Dedifferentiated amniotic fluid mesenchymal stem cell (primary cell): ENCODE results near the gene DSCAML1.

Experiments
- DNase-seq: peaks from one replicate; pipeline ENCODE4 v3.0.0-alpha.2; 2016; ENCODE audit errors: extremely low spot score

DSCAML1 gene

DNA sequence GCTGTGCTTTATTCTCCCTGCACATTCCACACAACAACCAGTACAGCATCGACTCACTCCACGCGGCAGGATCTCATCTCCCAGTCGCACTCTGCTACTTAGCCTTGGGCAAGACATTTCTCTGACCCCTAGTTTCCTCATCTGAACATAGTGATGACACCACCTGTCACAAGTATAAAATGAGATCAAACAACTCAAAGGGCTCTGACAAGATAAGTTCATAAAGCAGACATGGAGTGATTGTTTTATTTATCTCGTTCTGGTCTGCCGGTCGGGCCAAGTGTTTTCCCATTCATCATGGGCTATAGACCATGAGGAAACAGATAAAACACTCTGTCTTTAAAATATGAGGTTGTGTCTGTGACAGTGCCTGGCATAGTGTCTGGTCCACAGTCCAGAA, 35.0 kb downstream of the DSCAML1 start:
- DNase-seq, result no peak

DNA sequence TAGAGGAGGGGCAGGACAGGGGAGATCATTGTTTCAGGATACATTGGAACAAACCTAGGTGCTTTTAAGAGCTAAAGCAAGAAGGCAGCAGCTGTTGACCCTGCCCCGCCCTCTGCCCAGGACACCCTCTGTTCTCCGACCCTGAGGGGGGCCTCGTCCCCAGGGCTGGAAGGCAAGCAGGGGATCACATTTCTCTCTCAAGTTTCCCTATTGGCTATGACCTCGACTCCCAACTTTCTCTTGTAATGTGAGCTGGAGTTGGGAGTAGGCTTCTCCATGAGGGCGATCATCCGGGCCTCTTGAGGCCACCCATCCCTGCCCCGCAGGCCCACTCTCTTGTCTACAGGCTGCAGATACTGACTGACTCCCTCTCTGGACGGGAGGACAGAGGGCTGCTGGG, 37.7 kb downstream of the DSCAML1 start:
- no peak for DNase-seq

DNA sequence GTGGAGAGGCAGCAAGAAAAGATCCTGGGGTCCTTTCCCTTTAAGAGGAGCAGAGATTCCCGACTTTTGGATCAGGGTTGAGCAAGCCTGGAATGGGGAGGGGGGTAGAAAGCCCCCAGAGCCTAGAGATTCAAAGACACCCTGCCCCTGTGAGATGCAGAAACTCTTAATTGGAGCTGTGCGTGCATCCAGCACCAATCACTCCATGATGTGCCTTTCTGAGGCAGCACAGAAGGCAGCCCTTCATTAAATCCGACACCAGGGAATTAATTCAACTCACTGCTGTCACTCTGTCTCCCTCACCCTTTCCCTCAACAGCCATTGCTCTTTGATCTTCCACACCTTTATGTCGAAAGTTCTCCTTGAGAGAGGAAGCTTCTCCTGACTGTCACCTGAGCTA, 43.0 kb downstream of the DSCAML1 start:
- DNase-seq, result no peak

DNA sequence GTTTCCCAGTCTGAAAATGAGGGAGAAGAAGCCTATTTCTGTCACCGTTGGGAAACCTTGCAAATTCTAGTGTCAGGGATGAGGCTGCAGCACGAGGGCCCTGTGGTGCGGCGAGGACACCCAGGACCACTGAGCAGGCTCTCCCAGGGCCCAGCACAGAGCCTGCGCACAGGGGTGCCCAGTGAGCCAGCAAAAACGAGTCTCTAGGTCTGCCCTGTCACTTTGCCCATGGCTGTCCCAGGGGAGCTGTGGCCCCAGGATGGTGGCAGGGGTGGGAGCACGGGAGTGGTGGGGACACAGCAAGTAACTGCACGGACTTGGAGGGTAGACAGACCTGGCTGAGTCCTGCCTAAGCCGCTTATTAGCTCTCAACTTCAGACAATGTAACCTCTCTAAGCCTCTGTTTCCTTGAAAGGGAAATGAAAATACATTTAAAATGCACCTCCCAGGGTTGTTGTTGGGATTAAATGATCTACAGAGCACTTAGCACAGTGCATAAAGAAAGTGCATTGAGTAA, 44.2 kb downstream of the DSCAML1 start:
- DNase-seq, result no peak

DNA sequence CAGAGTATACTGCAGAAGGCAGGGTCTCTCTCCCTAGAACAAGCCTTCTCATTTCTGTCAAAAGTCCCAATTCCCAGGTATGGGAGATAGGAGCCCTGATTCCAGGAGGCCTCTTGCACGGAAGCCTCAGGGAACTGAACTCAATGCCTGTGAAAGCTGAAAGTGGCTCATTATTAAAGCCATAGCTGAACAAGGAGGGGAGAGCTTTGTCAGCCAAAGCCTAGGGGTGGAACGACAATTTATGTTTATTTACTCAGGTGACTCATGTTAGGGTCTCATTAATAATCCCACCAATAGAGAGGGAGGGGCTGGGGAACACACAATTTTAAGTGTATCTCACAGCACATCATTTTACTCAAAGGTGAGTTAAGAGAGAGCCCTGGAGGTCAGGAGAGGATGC, 44.9 kb downstream of the DSCAML1 start:
- DNase-seq, result no peak

DNA sequence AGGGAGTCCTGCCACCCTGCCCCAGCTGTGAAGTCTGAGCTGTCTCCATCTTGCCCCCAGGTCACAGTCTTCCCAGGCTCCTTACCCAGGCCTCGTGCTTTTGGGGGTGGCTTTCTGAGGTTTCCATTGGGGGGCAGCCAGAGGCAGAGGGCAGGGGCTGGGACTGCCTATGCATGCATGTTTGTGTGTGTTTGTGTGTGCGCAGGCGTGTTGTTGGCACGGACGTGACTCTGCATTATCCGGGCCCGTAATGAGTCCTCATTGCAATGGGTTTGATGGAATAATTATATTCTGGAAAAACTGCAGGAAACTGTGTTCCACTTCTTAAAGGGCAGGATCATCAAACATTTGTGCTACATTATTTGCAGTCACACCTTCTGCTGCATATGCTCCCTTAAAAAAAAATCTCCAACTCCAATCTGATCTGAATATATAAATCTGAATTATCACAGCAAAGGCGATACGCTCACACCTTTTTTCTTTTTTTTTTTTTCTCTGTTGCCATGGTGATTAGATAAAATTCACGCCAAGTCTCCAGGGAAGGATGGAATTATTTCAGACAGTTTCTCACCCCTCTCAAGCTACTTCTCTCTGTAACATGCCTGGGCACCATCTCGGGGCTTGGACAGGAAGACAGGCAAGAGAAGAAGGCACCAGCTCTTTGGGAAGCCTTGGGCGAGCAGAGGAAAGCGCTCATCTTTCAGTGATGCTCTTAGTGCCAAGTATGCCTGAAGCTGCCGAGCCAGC, 45.9 kb downstream of the DSCAML1 start:
- no peak for DNase-seq

DNA sequence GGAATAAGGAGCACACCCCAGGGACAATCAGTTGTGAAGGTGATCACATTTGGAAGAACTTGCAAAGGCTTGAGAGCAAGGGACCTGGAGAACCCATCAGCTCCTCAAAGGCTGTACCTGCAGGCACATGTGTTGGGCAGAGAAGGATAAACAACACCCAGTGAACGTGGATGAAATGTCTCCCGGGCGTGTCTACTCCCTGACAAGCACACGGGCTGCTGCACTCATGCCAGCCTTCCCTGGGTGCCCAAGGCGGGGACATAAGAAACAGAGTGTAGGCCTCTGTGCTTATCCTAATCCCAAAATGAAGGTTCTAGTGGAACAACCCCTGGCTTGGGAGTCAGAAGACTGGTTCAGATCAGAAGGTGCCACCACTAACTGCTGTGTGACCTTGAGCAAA, 46.7 kb downstream of the DSCAML1 start:
- DNase-seq, result no peak

DNA sequence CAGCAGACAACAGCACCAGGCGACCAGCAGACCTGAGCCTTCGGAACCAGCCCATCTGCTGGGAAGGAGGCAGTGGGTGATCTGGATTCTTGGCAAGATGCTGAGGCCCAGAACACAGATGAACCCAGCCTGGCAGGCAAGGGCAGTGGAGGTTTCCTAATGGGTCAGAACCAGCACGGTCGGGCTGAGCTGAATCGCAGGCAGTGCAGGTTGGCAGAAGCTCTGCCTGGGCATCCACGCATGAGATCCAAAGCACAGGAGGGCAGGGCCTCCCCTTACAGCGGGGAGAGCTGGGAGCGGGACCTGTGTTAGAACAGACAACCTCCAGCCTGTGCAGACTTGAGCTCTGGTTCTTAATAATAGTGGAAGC, 47.5 kb downstream of the DSCAML1 start:
- no peak for DNase-seq

DNA sequence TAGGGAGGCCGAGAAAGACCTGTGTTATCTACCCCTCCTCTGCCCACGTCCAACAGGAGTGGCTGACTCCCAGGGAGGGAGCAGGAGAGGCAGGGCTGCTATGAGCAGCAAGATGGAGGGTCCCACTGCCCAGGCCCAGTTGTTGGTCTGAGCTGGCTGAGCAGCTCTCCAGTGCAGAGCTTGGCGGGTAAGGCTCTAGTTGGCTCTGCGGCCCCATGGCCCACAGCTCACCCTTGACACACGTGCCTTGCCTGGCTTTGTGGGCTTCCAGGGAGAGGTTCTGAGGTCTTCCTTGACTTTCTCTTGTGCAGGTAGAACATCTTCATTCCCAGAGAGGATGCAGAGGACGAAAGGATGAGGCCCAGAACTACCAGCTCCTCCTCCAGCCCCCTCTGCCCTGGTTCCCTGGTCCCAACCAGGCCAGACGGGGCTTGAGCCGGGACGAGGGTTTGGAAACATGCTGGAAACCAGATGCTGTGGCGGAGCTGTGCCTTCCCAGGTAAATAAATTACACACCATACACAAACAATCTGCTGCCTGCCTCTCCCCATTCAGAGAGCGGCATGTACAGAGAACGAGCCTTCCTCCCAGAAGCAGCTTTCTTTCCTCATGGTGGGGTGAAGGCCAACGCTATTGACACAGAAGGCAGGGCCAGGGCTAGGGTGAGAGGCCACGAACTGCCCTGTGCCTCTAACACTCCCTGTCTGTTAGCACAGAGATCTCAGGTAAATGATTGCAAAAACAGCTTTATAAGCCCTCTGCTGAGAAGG, 48.1 kb downstream of the DSCAML1 start:
- no peak for DNase-seq

DNA sequence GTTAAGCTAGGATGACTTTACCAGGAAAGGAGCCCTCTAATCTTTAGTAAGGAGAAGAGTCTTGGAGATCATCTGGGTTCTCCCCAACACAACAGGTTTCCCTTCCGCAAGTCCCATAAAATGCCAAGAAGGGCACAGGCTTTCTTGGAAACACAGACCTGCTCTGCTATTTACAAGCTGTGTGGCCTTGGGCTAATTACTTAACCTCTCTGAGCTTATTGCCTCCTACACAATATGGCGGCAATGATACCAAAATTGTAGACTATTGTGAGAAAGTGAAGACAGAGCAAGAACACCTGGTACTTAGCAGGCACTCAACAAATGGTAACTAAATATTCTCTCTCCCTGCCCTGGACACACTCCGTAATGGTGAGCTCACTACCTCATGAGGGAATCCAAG, 49.1 kb downstream of the DSCAML1 start:
- DNase-seq, result no peak

DNA sequence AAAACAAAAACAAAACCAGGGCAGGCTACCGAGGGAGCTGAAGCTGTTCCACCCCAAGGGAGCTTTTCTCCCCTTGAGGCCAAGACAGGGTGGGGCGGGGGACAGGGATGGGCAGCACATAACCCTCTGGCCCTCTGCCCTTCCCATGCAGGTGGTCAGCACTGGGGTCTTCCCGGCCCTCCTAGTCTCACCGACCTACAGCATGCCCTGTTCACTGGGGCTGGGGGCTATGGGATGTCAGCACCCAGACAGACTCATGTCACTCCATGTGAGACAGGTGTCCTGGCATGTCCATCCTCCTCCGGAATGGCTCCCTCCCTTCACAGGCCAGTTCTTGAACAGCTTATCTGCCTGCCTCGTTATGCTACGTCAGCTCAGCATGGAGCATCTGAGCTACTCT, 51.7 kb downstream of the DSCAML1 start:
- no peak for DNase-seq

DNA sequence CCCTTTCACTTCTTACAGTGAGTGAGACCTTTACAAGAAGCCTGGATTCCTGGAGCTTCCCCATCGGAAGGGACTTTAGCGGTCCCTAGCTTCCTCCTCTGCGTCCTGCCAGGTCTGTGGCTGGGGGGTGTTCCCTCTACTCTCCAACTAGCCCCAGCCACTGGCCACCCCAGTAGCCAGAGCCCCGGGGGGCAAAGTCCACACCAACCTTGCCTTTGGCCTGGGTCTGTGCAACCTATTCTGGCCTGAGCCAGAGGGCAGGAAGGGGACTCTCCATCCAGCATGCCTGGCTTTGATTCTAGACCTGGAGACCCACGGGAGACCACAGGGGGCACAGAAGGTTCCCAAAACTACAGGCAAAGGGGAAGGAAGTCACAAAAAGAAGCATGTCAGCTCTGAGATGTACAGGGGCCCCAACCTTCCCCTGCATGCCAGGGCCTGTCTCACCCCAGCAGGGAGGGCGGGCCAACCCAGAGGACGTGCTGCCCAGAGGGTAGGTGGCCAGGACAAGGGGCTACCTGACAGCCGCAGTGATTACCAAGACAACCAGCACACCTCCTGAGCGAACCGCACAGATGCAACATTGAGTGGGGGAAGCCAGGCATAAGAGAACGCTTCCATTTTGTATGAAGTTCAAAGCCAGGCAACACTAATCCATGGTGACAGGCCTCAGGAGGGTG, 52.4 kb downstream of the DSCAML1 start:
- DNase-seq, result no peak

DNA sequence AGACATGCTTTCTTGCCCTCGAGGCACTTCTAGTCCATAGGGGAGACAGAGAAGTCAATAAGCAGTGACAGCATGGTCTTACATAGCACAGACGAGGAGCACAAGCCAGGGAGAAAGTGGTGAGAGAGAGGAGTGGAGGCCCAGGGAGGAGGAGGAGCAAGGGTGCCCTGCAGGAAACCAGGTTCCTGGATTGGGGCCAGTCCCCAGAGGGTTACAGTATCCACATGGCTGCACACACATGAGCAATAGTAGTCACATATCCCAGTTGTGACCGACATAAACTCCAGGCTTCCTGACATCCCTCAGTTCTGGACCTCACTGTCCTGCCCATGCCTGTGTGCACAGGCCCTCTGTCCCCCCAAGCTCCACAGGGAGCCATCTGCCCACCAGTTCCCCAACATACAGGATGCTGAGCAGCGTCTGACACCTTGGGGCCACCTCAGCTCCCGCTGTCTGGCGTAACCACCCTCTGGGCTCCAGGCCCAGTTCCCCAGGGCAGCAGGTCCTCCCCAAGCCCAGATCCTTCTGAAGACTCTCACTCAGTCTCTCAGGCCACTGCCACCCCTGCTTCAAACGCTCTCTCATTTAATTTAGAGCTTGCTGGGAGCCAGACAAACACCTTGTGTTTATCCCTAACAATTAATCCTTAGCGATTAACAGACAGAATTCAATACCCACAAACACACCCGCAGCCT, 53.7 kb downstream of the DSCAML1 start:
- no peak for DNase-seq

DNA sequence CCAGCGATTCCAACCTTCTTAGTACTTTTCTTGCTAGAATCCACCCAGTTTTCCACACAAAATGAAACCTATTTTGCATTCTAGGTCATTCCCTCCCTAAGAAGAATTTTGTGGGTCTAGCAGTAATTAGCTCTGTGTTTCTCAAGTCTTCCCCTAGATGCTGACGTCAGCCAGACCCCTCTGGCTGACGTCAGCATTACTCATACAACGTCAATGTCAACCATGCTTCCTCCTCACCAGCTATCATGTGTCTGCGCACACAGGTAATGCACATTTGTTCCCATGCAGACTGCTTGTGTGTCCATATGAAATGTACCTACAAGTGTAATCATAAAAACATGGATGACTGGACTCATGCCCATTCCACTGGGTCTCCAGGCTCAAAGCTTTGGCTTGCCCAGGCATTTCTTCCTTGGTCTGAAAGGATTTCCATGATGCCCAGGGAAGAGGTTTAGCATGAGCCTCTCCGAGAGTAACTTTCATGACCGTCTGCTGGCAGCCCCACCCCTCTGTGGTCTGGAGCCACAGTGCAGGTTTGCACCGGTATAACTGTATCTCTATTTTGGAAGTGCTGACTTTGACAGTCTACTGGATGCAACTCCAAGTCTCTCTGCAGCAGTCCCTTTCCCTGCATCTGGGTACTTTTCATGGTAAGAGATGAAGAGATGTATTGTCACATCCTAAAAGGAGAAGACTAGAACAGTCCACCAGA, 58.6 kb downstream of the DSCAML1 start:
- no peak for DNase-seq

DNA sequence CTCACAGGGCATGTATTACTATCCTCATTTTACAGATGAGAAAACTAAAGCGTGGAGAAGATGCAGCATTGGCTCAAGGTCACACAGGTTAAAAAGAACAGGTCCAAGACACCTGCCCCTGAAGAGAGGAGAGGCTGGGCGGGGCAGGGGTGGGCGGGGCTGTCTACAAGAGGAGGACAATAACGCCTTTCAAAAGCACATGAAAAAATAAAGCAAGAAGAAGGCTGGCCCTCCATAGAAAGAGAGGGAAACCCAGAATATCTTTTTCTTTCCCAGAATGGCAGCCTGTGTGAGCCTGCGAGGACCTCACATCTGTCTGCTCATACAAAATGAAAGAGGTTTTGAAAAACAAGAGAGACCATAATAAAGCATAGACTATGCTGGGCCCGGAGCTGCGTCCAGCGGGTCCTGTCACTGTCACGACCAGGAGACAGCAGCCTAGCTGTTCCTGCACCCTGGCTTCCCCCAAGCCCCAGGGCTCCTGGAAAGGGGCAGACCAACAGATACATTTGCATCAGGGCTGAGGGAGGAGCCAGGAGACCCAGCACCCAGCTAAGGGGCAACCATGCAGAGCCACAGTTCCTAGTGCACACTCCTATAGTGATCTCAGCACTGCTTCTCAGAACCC, 61.6 kb downstream of the DSCAML1 start:
- no peak for DNase-seq

DNA sequence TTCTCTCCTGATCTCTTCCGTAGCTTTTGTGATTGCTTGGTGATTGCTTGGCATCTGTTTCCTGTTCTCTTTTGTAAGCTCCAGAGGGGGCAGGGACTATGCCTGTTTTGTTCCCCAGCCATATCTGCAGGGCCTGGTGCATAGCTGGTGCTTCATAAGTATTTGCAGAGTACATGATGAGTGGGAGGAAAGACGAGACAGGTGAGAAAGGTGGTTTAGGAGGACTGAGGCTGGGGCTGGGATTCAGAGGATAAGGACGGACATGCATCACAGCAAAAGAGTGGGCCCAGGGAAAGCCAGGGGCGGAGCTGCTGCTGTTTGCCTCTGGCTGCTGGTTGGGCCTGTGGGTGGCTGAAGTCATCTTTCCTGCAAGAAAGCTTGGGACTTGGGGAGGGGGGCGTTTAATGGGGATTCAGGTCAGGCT, 62.4 kb downstream of the DSCAML1 start:
- no peak for DNase-seq

DNA sequence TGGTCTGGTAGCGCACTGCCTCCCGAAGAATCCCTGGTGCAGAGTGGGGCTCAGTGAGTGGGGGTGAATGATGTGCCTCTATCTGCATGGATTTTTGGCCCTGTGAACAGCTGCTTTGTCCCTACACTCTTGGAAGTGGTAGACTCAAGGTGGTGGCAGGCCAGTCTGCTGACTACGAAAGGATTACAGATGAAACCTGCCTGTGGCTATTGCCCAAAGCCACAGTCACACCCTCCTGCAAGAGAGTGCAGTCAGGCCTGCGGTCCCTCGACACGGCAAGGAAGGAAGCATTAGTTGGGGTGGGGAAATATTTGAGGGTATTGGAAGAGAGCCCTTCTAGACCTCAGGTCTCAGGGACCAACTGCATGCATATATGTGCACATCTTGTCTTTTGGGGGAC, 63.7 kb downstream of the DSCAML1 start:
- no peak for DNase-seq

DNA sequence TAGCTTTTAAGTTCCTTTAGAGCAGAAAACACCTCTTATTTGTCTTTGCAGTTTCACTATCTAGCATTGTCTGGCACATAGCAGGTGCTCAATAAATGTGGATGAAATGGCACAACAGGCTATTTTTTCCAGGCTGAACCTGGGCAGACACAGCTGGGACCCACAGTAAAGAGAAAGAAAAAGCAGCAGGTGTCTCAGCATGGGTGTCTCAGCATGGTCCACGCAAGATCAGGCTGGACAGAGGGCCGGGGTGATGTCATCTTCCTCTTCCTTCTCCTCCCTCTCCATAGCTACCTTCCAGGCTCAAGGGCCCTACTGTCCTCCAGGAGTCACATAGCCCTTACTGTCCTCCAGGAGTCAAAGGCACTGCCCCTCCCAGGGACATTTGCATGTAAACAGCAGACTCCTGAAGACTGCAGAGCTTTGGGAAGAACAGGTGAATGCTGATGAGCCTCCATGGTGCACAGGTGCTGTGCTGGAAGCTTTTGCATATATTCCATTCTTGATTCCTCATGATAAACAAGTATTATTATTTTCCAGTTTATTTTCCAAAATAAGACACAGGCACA, 65.2 kb downstream of the DSCAML1 start:
- DNase-seq, result no peak

DNA sequence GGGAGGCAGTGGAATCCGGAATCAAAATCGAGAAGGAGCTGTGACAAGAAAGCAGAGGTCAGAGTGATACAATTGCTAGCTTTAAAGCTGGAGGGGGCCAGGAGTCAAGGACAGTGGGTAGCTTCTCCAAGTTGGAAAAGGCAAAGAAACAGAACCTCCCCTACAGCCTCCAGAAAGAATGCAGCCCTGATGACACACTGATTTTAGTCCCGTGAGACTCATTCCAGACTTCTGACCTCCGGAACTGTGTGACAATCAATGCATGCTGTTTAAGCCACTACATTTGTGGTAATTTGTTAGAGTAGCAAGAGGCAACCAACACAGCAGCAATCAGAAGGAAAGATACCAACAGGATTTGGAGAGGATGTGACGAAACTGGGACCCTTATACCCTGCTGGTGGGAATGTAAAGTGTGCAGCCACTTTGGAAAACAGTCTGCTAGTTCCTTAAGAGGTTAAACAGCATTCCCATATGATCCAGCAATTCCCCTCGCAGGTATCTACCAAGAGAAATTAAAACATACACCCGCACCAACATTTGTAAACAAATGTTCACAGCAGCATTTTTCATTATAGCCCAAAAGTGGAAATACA, 66.7 kb downstream of the DSCAML1 start:
- DNase-seq, result no peak

DNA sequence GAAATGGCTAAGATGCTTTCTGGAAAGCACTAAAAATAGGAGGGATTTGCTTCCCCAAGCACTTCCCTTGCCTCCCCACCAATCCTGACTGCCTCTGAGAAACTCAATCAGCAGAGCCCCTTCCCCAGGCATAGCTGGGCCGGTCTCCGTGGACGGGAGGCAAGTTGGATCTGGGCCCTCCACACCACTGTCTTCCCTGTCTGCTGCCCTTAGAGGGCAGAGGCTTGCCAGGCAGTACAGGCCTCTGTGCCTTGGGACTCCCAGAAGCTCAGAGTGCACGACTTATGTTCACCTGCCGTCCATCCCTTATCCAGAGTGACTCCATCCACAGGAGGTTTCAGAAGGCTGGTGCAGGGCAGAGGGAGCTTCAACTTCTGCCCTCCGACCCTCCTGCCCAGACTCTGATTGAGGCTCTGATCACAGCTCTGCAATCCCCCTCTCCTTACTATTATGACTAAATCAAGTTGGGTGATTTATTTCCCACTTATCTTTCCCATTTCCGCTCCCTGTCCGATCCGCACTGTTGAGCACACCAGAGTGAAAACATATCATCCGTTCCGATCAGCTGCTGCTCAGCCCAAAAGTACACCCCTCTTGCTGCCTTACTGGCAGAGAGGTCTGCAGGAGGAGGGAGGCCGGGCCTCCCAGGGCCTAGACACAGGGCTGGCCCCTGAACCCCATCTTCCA, 71.8 kb downstream of the DSCAML1 start:
- DNase-seq, result no peak
